HepG2 (cell line): ENCODE results near the gene KHK. TPM values are rescaled to one million over a fixed set of nuclear protein-coding genes. Genes with fewer than 3 reads are reported as not detected.
A peak's percentile ranks its signal among the peaks of the same experiment; 100 is the strongest.

Experiments
- AGO2 ChIP-seq: fragments of 200-400 bp; formaldehyde crosslinking; optimal IDR thresholded peaks from 2 replicates; pipeline ENCODE3; 2017; ENCODE audit warnings: mild to moderate bottlenecking, low read depth, low read length, moderate library complexity
- ARNTL ChIP-seq: sonication (generic); formaldehyde crosslinking; IDR thresholded peaks from 2 replicates; pipeline ENCODE4 v1.4.0; 2020; ENCODE audit warnings: mild to moderate bottlenecking, missing genetic modification reagents
- ASH2L ChIP-seq: fragments of 300-600, 200-600 bp; sonication (generic); IDR thresholded peaks from 2 replicates; pipeline ENCODE4 v1.7.0; 2017; ENCODE audit warnings: low read depth, mild to moderate bottlenecking, moderate library complexity, mixed read lengths, low read length; ENCODE audit not compliant: insufficient read length
- DR1 ChIP-seq: sonication (generic); formaldehyde crosslinking; IDR thresholded peaks from 2 replicates; pipeline ENCODE4 v1.8.0; 2021; ENCODE audit warnings: mild to moderate bottlenecking, missing genetic modification reagents, inconsistent platforms
- GABPA ChIP-seq, 2 experiments: IDR thresholded peaks; 2 replicates each; pipeline ENCODE4 v1.6.1; 2011 to 2016; ENCODE audit warnings: low read depth in 2 of 2, low read length in 1 of 2, missing biosample characterization in 1 of 2, missing genetic modification characterization in 1 of 2
- HNF4G ChIP-seq, 2 experiments: sonication (generic) in 1 of 2; formaldehyde crosslinking in 1 of 2; IDR thresholded peaks; 2 replicates each; pipeline versions ENCODE4 v1.4.0 to v1.6.1; 2011 to 2020; ENCODE audit warnings: borderline replicate concordance in 2 of 2, low read depth in 2 of 2, mild to moderate bottlenecking in 2 of 2, low read length in 1 of 2, missing genetic modification reagents in 1 of 2, moderate library complexity in 1 of 2
- ISL2 ChIP-seq: sonication (generic); formaldehyde crosslinking; IDR thresholded peaks from 2 replicates; pipeline ENCODE4 v1.5.0; 2020; ENCODE audit warnings: missing genetic modification reagents
- KDM1A ChIP-seq: IDR thresholded peaks from 2 replicates; pipeline ENCODE4 v1.6.1; 2016; ENCODE audit warnings: missing compliant biosample characterization
- MIXL1 ChIP-seq: IDR thresholded peaks from 2 replicates; pipeline ENCODE4 v1.6.1; 2016
- PHF8 ChIP-seq: sonication (generic); formaldehyde crosslinking; IDR thresholded peaks from 2 replicates; pipeline ENCODE4 v1.5.0; 2020; ENCODE audit warnings: missing genetic modification reagents
- POLR2AphosphoS2 ChIP-seq: IDR thresholded peaks from 2 replicates; pipeline ENCODE4 v1.6.1; 2011; ENCODE audit warnings: low read depth, low read length, improper control_type of control experiment
- TEAD3 ChIP-seq: optimal IDR thresholded peaks from 2 replicates; pipeline ENCODE3; 2016; ENCODE audit warnings: borderline replicate concordance
- THAP11 ChIP-seq: IDR thresholded peaks from 2 replicates; pipeline ENCODE4 v1.6.1; 2016; ENCODE audit warnings: missing biosample characterization, missing genetic modification reagents
- ZFP82 ChIP-seq: sonication (generic); formaldehyde crosslinking; IDR thresholded peaks from 2 replicates; pipeline ENCODE4 v1.5.1; 2020; ENCODE audit warnings: mild to moderate bottlenecking, missing genetic modification reagents, borderline replicate concordance
- ZMAT3 ChIP-seq: sonication (generic); formaldehyde crosslinking; conservative IDR thresholded peaks from 2 replicates; pipeline ENCODE4 v1.7.0; 2021; ENCODE audit warnings: missing genetic modification reagents
- ZNF296 ChIP-seq: sonication (generic); formaldehyde crosslinking; conservative IDR thresholded peaks from 2 replicates; pipeline ENCODE4 v1.5.0; 2020; ENCODE audit warnings: mild to moderate bottlenecking, missing genetic modification reagents
- ZNF317 ChIP-seq: sonication (generic); formaldehyde crosslinking; IDR thresholded peaks from 2 replicates; pipeline ENCODE4 v1.5.0; 2020; ENCODE audit warnings: mild to moderate bottlenecking, missing genetic modification reagents
- ZNF354B ChIP-seq: sonication (generic); formaldehyde crosslinking; IDR thresholded peaks from 2 replicates; pipeline ENCODE4 v1.8.0; 2022; ENCODE audit warnings: mild to moderate bottlenecking, missing genetic modification reagents
- ZNF431 ChIP-seq: sonication (generic); formaldehyde crosslinking; IDR thresholded peaks from 2 replicates; pipeline ENCODE4 v1.9.0; 2022; ENCODE audit warnings: missing genetic modification reagents, low read depth, mild to moderate bottlenecking, borderline replicate concordance
- ZNF670 ChIP-seq: sonication (generic); formaldehyde crosslinking; IDR thresholded peaks from 2 replicates; pipeline ENCODE4 v1.8.0; 2022; ENCODE audit warnings: mild to moderate bottlenecking, missing genetic modification reagents, borderline replicate concordance
- ZNF772 ChIP-seq: sonication (generic); formaldehyde crosslinking; IDR thresholded peaks from 2 replicates; pipeline ENCODE4 v1.5.0; 2020; ENCODE audit warnings: mild to moderate bottlenecking, missing genetic modification reagents
- ZNF816 ChIP-seq: sonication (generic); formaldehyde crosslinking; IDR thresholded peaks from 2 replicates; pipeline ENCODE4 v1.8.0; 2022; ENCODE audit warnings: missing genetic modification reagents, mild to moderate bottlenecking, borderline replicate concordance
- polyA plus RNA-seq, 8 experiments: library from polyadenylated mRNA; depleted of rRNA in 3 of 8; stranded (reverse) in 7 of 8; unstranded in 1 of 8; fragments of >200 nt; fragmentation: Illumina TruSeq in 4 of 8; extraction: Trizol in 4 of 8; gene quantifications; 2 replicates each; pipeline versions ENCODE4 v1.2.1 to v1.2.3, GENCODE V29; 2011 to 2016; ENCODE audit warnings: low read depth in 4 of 8, missing spikeins in 1 of 8, mixed read lengths in 1 of 8; ENCODE audit not compliant: insufficient read depth in 1 of 8
- total RNA-seq, 5 experiments: library from RNA; depleted of rRNA; stranded (reverse); fragments of >200 nt; fragmentation: Illumina TruSeq; extraction: Trizol; gene quantifications; 2 replicates each; pipeline ENCODE4 v1.2.3, GENCODE V29; 2016; ENCODE audit warnings: low read depth in 1 of 5
- TF ChIP-seq, protein P1 (sequence below): sonication (generic); formaldehyde crosslinking; IDR thresholded peaks from 2 replicates; pipeline ENCODE4 v1.8.1; 2023; ENCODE audit warnings: missing genetic modification reagents, mild to moderate bottlenecking, borderline replicate concordance
- TF ChIP-seq, protein P2 (sequence below): sonication (generic); formaldehyde crosslinking; IDR thresholded peaks from 2 replicates; pipeline ENCODE4 v1.5.0; 2020; ENCODE audit warnings: mild to moderate bottlenecking, missing genetic modification reagents, borderline replicate concordance
- TF ChIP-seq, protein P3 (sequence below): sonication (generic); formaldehyde crosslinking; IDR thresholded peaks from 2 replicates; pipeline ENCODE4 v1.4.0; 2020; ENCODE audit warnings: missing genetic modification reagents

The KHK gene
- total and polyA plus RNA-seq, 2 of the 13 experiments (the other 11 are each of a cell fraction or from before 2014, with no cell fraction given): 40.9 to 99.2 TPM

GRCh38 chr2:27050281-27050995 is 36.1 kb upstream of the KHK start (continued):
- TF ChIP-seq KDM1A (CRISPR knock-in tag): no peak; the same call in 1 of the 2 replicates
- TF ChIP-seq, protein P1, sequence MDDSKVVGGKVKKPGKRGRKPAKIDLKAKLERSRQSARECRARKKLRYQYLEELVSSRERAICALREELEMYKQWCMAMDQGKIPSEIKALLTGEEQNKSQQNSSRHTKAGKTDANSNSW (CRISPR knock-in tag): 0 out of 2 replicates have a peak, but pooled peaks have one; percentile 17
- peak; percentile 66 for TF ChIP-seq ZNF670 (CRISPR knock-in tag)
- TF ChIP-seq ASH2L: peak; percentile 74
- no peak for TF ChIP-seq GABPA (IDR thresholded peaks at IDR 0.05; ENCODE audit: low read depth, low read length)
- peak; percentile 58 for TF ChIP-seq GABPA (CRISPR knock-in tag; IDR thresholded peaks at IDR 0.05; ENCODE audit: low read depth)
- peak; percentile 35 for TF ChIP-seq ISL2
- TF ChIP-seq ZNF354B (CRISPR knock-in tag): no peak; the same call in none of the 2 replicates
- no peak; the same call in none of the 2 replicates for TF ChIP-seq ARNTL
- TF ChIP-seq ZNF431 (CRISPR knock-in tag): peak; percentile 84
- no peak for TF ChIP-seq ZNF296 (CRISPR knock-in tag)
- peak; percentile 79; the same call in 1 of the 2 replicates for TF ChIP-seq MIXL1 (CRISPR knock-in tag)
- TF ChIP-seq PHF8 (CRISPR knock-in tag): peak; percentile 91
- peak; percentile 94 for TF ChIP-seq AGO2
- TF ChIP-seq ZNF772: peak; percentile 60
- TF ChIP-seq THAP11 (CRISPR knock-in tag): peak; percentile 82
- TF ChIP-seq, protein P2, sequence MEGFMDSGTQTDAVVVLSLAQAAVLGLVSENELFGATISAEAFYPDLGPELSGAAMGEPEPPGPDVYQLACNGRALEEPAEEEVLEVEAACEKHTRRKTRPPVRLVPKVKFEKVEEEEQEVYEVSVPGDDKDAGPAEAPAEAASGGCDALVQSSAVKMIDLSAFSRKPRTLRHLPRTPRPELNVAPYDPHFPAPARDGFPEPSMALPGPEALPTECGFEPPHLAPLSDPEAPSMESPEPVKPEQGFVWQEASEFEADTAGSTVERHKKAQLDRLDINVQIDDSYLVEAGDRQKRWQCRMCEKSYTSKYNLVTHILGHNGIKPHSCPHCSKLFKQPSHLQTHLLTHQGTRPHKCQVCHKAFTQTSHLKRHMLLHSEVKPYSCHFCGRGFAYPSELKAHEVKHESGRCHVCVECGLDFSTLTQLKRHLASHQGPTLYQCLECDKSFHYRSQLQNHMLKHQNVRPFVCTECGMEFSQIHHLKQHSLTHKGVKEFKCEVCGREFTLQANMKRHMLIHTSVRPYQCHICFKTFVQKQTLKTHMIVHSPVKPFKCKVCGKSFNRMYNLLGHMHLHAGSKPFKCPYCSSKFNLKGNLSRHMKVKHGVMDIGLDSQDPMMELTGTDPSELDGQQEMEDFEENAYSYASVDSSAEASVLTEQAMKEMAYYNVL (CRISPR knock-in tag): peak; percentile 47; the same call in 1 of the 2 replicates
- 0 out of 2 replicates have a peak, but pooled peaks have one; percentile 62 for TF ChIP-seq ZNF816 (CRISPR knock-in tag)
- TF ChIP-seq ZFP82: peak; percentile 89; the same call in 1 of the 2 replicates
- TF ChIP-seq, protein P3, sequence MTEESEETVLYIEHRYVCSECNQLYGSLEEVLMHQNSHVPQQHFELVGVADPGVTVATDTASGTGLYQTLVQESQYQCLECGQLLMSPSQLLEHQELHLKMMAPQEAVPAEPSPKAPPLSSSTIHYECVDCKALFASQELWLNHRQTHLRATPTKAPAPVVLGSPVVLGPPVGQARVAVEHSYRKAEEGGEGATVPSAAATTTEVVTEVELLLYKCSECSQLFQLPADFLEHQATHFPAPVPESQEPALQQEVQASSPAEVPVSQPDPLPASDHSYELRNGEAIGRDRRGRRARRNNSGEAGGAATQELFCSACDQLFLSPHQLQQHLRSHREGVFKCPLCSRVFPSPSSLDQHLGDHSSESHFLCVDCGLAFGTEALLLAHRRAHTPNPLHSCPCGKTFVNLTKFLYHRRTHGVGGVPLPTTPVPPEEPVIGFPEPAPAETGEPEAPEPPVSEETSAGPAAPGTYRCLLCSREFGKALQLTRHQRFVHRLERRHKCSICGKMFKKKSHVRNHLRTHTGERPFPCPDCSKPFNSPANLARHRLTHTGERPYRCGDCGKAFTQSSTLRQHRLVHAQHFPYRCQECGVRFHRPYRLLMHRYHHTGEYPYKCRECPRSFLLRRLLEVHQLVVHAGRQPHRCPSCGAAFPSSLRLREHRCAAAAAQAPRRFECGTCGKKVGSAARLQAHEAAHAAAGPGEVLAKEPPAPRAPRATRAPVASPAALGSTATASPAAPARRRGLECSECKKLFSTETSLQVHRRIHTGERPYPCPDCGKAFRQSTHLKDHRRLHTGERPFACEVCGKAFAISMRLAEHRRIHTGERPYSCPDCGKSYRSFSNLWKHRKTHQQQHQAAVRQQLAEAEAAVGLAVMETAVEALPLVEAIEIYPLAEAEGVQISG (CRISPR knock-in tag): peak; percentile 40
- peak; percentile 32 for TF ChIP-seq DR1 (CRISPR knock-in tag)
- TF ChIP-seq HNF4G (IDR thresholded peaks at IDR 0.05; ENCODE audit: borderline replicate concordance, low read depth, low read length): 0 out of 2 replicates have a peak, but pooled peaks have one; percentile 6
- peak; percentile 27; the same call in 1 of the 2 replicates for TF ChIP-seq HNF4G (CRISPR knock-in tag; IDR thresholded peaks at IDR 0.05; ENCODE audit: borderline replicate concordance, low read depth)
- 0 out of 2 replicates have a peak, but pooled peaks have one; percentile 83 for TF ChIP-seq ZMAT3 (CRISPR knock-in tag)
- peak; percentile 99 for TF ChIP-seq POLR2AphosphoS2
- TF ChIP-seq ZNF317 (CRISPR knock-in tag): peak; percentile 73; the same call in 1 of the 2 replicates
- TF ChIP-seq TEAD3 (CRISPR knock-in tag): peak; percentile 56
